ENCODE measurements around the gene HDAC1.

GRCh38 chr1:32321712-32322291 is 29.9 kb downstream of the HDAC1 start:
- TF ChIP-seq EZH2phosphoT487 (IDR thresholded peaks at IDR 0.05; ENCODE audit: insufficient read depth, low read depth) (no peak), EZH2 (IDR thresholded peaks at IDR 0.05; ENCODE audit: insufficient read depth, poor library complexity, severe bottlenecking) (no peak)

Measured in GM23248 (cell line).